Mesenchymal stem cell (in vitro differentiated cells and primary cell): ENCODE data around the gene TTC31.
A peak's percentile ranks its signal among the peaks of the same experiment; 100 is the strongest.

Source experiments
- DNase-seq: peaks from one replicate; pipeline ENCODE4 v3.0.0-alpha.2; 2013
- H2AFZ ChIP-seq: one replicate; pipeline ENCODE4 v1.6.1; 2013; ENCODE audit warnings: low read depth, mild to moderate bottlenecking, control low read depth, inconsistent platforms, low read length, moderate library complexity
- H2AK5ac ChIP-seq: 2 replicates; pipeline ENCODE4 v1.6.1; 2013; ENCODE audit warnings: low read length, moderate library complexity, mild to moderate bottlenecking, inconsistent platforms; ENCODE audit not compliant: severe bottlenecking
- H2BK120ac ChIP-seq: one replicate; pipeline ENCODE4 v1.6.1; 2013; ENCODE audit warnings: low read depth, mild to moderate bottlenecking, inconsistent platforms, low read length, moderate library complexity
- H2BK12ac ChIP-seq, 2 experiments: one replicate each; pipeline ENCODE4 v1.6.1; 2013; ENCODE audit warnings: inconsistent platforms in 2 of 2, low read length in 2 of 2, mild to moderate bottlenecking in 2 of 2, moderate library complexity in 2 of 2, control low read depth in 1 of 2
- H2BK15ac ChIP-seq: one replicate; pipeline ENCODE4 v1.6.1; 2013; ENCODE audit warnings: mild to moderate bottlenecking, low read depth, inconsistent platforms; ENCODE audit not compliant: poor library complexity, severe bottlenecking
- H2BK5ac ChIP-seq: 2 replicates; pipeline ENCODE4 v1.6.1; 2013; ENCODE audit warnings: low read depth, mild to moderate bottlenecking, low read length, control low read depth, inconsistent platforms; ENCODE audit not compliant: poor library complexity, severe bottlenecking
- H3K14ac ChIP-seq, 2 experiments: one replicate each; pipeline ENCODE4 v1.6.1; 2013; ENCODE audit warnings: inconsistent platforms in 2 of 2, low read length in 2 of 2, control low read depth in 1 of 2, mild to moderate bottlenecking in 1 of 2, moderate library complexity in 1 of 2
- H3K18ac ChIP-seq, 2 experiments: one replicate each; pipeline ENCODE4 v1.6.1; 2013; ENCODE audit warnings: inconsistent platforms in 2 of 2, low read length in 2 of 2, control low read depth in 1 of 2, low read depth in 1 of 2, mild to moderate bottlenecking in 1 of 2
- H3K23ac ChIP-seq, 2 experiments: one replicate each; pipeline ENCODE4 v1.6.1; 2013; ENCODE audit warnings: inconsistent platforms in 2 of 2, low read length in 2 of 2, mild to moderate bottlenecking in 2 of 2, moderate library complexity in 2 of 2, control low read depth in 1 of 2
- H3K27ac ChIP-seq: 2 replicates; pipeline ENCODE4 v1.5.1; 2013; ENCODE audit warnings: mild to moderate bottlenecking, moderate library complexity, low read length, control low read depth, inconsistent platforms; ENCODE audit not compliant: poor library complexity, severe bottlenecking
- H3K27me3 ChIP-seq, 2 experiments: 2 replicates each; pipeline versions ENCODE4 v1.6.1 to v1.7.0; 2013; ENCODE audit warnings: low read length in 2 of 2, mild to moderate bottlenecking in 2 of 2, moderate library complexity in 2 of 2, control low read depth in 1 of 2, inconsistent platforms in 1 of 2; ENCODE audit not compliant: control insufficient read depth in 1 of 2, insufficient read depth in 1 of 2
- H3K36me3 ChIP-seq, 2 experiments: 2 replicates each; pipeline versions ENCODE4 v1.6.1 to v1.7.0; 2013; ENCODE audit warnings: low read length in 2 of 2, control low read depth in 1 of 2, inconsistent platforms in 1 of 2, low read depth in 1 of 2, mild to moderate bottlenecking in 1 of 2; ENCODE audit not compliant: insufficient read depth in 2 of 2, control insufficient read depth in 1 of 2
- H3K4ac ChIP-seq, 2 experiments: one replicate each; pipeline ENCODE4 v1.6.1; 2013; ENCODE audit warnings: inconsistent platforms in 2 of 2, low read length in 2 of 2, mild to moderate bottlenecking in 2 of 2, moderate library complexity in 2 of 2, control low read depth in 1 of 2, low read depth in 1 of 2
- H3K4me1 ChIP-seq: 2 replicates; pipeline ENCODE4 v1.6.1; 2013; ENCODE audit warnings: low read depth, low read length, control low read depth; ENCODE audit not compliant: control insufficient read depth, insufficient read depth
- H3K4me2 ChIP-seq: 2 replicates; pipeline ENCODE4 v1.6.1; 2013; ENCODE audit warnings: low read length, mild to moderate bottlenecking, inconsistent platforms; ENCODE audit not compliant: poor library complexity, severe bottlenecking
- H3K4me3 ChIP-seq, 2 experiments: 2 replicates each; pipeline versions ENCODE4 v1.5.1 to v1.7.0; 2013; ENCODE audit warnings: low read length in 2 of 2, mild to moderate bottlenecking in 2 of 2, control low read depth in 1 of 2, low read depth in 1 of 2; ENCODE audit not compliant: insufficient read depth in 1 of 2
- H3K79me1 ChIP-seq: replicated peaks from 2 replicates; pipeline ENCODE4 v1.6.1; 2013; ENCODE audit warnings: mild to moderate bottlenecking, control low read depth, low read length, inconsistent platforms; ENCODE audit not compliant: poor library complexity, severe bottlenecking
- H3K9ac ChIP-seq: 2 replicates; pipeline ENCODE4 v1.7.0; 2013; ENCODE audit warnings: mild to moderate bottlenecking, low read length, moderate library complexity
- H3K9me3 ChIP-seq: 2 replicates; pipeline ENCODE4 v1.7.0; 2013; ENCODE audit warnings: mild to moderate bottlenecking, low read length; ENCODE audit not compliant: control insufficient read depth
- H4K8ac ChIP-seq: one replicate; pipeline ENCODE4 v1.6.1; 2013; ENCODE audit warnings: inconsistent platforms, mild to moderate bottlenecking, low read length, moderate library complexity
- H4K91ac ChIP-seq: one replicate; pipeline ENCODE4 v1.6.1; 2013; ENCODE audit warnings: mild to moderate bottlenecking, low read length, inconsistent platforms
- WGBS: methylation state at CpG from one replicate; pipeline ENCODE4 v1.1.7; 2013; ENCODE audit warnings: mixed read lengths; 5-methylcytosine and 5-hydroxymethylcytosine counted together

TTC31 gene

GRCh38 chr2:74527741-74528140 is 44.9 kb downstream of the TTC31 start:
- H2BK15ac ChIP-seq: no peak overlapping the region
- no peak overlapping the region for H2AFZ ChIP-seq
- H3K36me3 ChIP-seq: peaks cover 34 to 52% of the 10 kb centered on the region in 2 experiments
- H3K23ac ChIP-seq: no peak overlapping the region
- H3K4me1 ChIP-seq: peaks cover 17% of the 10 kb centered on the region
- no peak overlapping the region for H2AK5ac ChIP-seq
- H2BK5ac ChIP-seq: no peak overlapping the region
- no peak overlapping the region for H3K27ac ChIP-seq
- WGBS: 98% methylated on average over 9 of the region's 9 CpGs
- H2BK12ac ChIP-seq: no peak overlapping the region
- no peak overlapping the region for H3K18ac ChIP-seq
- peak overlapping the region; percentile 98 for H3K9ac ChIP-seq
- H4K8ac ChIP-seq: no peak overlapping the region
- no peak overlapping the region for H3K4me2 ChIP-seq
- H2BK120ac ChIP-seq: no peak overlapping the region
- H3K14ac ChIP-seq: no peak overlapping the region
- peaks cover 29% of the 10 kb centered on the region for H3K79me1 ChIP-seq
- peaks cover 4 to 5% of the 10 kb centered on the region in 2 experiments for H3K27me3 ChIP-seq
- no peak overlapping the region for H3K4me3 ChIP-seq
- no peak overlapping the region for H3K4ac ChIP-seq
- no peak for DNase-seq
- H4K91ac ChIP-seq: no peak overlapping the region
- no peaks in the 10 kb centered on the region for H3K9me3 ChIP-seq

- Histone ChIP-seq H3K14ac (peak overlapping the region in 1 of 2 experiments; percentile 37), H2BK12ac (peak overlapping the region in 1 of 2 experiments; percentile 64), H2BK120ac (no peak overlapping the region), H3K18ac (peak overlapping the region; percentile 93), H3K4me3 (peak overlapping the region; percentile 80 to 97), H4K8ac (peak overlapping the region; percentile 96), H3K23ac (peak overlapping the region in 1 of 2 experiments; percentile 1), H3K4me1 (peaks cover 17% of the 10 kb centered on the region), H4K91ac (peak overlapping the region; percentile 86), H3K4ac (peak overlapping the region; percentile 48 to 77), H3K79me1 (peaks cover 29% of the 10 kb centered on the region), H3K9ac (peak overlapping the region; percentile 98), H2BK15ac (no peak overlapping the region), H2BK5ac (no peak overlapping the region), H3K27ac (no peak overlapping the region), H2AK5ac (no peak overlapping the region), H3K4me2 (peak overlapping the region; percentile 92), H3K9me3 (no peaks in the 10 kb centered on the region), H2AFZ (peak overlapping the region; percentile 84), H3K36me3 (peaks cover 41 to 62% of the 10 kb centered on the region in 2 experiments), H3K27me3 (no peaks in the 10 kb centered on the region)
- 10% methylated on average over 25 of the region's 29 CpGs for WGBS
- DNase-seq: no peak
Measured at GRCh38 chr2:74528600-74529356, 45.9 kb downstream of the TTC31 start.

- peaks cover 17% of the 10 kb centered on the region for H3K4me1 ChIP-seq
- peak within 1 kb of the TSS in 1 of 2 experiments; percentile 71 for H3K23ac ChIP-seq
- peak within 1 kb of the TSS in 1 of 2 experiments; percentile 64 for H2BK12ac ChIP-seq
- no peaks in the 10 kb centered on the region for H3K9me3 ChIP-seq
- peak within 1 kb of the TSS in 1 of 2 experiments; percentile 82 for H3K14ac ChIP-seq
- H3K4me2 ChIP-seq: peak within 1 kb of the TSS; percentile 92
- DNase-seq: peak; percentile 99
- peak within 1 kb of the TSS; percentile 84 for H2AFZ ChIP-seq
- peak within 1 kb of the TSS; percentile 52 to 77 for H3K4ac ChIP-seq
- H3K27ac ChIP-seq: peak within 1 kb of the TSS; percentile 77
- no peak within 1 kb of the TSS for H2AK5ac ChIP-seq
- peak within 1 kb of the TSS; percentile 44 for H2BK15ac ChIP-seq
- H2BK120ac ChIP-seq: peak within 1 kb of the TSS; percentile 45
- H4K91ac ChIP-seq: peak within 1 kb of the TSS; percentile 86
- peak within 1 kb of the TSS; percentile 96 for H4K8ac ChIP-seq
- H3K4me3 ChIP-seq: peak within 1 kb of the TSS; percentile 80 to 97
- peaks cover 29% of the 10 kb centered on the region for H3K79me1 ChIP-seq
- peaks cover 49 to 67% of the 10 kb centered on the region in 2 experiments for H3K36me3 ChIP-seq
- peak within 1 kb of the TSS; percentile 81 for H2BK5ac ChIP-seq
- H3K18ac ChIP-seq: peak within 1 kb of the TSS; percentile 93
- H3K9ac ChIP-seq: peak within 1 kb of the TSS; percentile 98
- no peaks in the 10 kb centered on the region for H3K27me3 ChIP-seq
- WGBS: under 1% methylated on average over 83 of the region's 87 CpGs
Measured at GRCh38 chr2:74529357-74530238, 46.7 kb downstream of the TTC31 start, which contains the start of the genes AUP1 and HTRA2. TSS of gene AUP1 (minus strand) at chr2:74529706. CDS start at chr2:74529629, 77 bp downstream. TSS of gene HTRA2 (plus strand) at chr2:74529933. CDS start at chr2:74530007, 74 bp downstream.
